ENCODE data around the gene EYA3.
A peak's percentile ranks its signal among the peaks of the same experiment; 100 is the strongest.

The EYA3 gene

DNA sequence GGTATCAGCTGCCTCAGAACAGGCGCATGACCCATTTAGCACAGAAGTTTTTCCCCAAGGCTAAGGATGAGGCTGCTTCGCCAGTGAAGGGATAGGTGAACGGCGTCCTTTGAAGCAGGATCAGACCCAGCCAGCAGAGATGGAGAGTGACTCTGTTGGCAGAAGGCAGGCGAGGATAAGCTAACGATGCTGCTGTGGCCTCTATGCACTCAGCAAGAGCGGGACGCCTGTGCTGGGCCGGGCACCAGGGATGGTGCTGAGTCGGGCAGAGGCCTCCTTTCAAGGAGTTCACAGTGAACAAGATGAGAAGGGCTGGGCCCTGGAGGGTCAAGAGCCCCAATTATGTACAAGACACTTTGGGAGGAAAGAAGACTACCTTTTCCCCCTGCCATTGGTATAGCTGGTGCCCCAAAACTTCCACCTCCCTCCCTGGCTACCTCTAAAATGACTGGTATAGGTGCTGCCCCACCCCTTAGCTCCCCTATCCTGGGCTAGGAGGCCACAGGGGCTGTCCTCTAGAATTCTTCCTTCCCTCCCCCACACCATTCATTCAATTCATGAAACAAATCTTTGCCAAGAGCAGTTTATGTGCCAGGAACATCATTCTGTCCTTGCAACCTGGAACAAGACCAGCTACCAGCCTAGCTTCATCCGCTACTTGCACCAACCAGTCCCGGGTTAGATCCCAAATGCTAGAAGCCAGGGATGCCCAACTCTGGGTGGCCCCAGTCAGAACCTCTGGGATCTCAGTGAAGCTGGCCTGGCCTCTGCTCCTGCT, 121.1 kb downstream of the EYA3 start:
- DNase-seq = no peak

DNA sequence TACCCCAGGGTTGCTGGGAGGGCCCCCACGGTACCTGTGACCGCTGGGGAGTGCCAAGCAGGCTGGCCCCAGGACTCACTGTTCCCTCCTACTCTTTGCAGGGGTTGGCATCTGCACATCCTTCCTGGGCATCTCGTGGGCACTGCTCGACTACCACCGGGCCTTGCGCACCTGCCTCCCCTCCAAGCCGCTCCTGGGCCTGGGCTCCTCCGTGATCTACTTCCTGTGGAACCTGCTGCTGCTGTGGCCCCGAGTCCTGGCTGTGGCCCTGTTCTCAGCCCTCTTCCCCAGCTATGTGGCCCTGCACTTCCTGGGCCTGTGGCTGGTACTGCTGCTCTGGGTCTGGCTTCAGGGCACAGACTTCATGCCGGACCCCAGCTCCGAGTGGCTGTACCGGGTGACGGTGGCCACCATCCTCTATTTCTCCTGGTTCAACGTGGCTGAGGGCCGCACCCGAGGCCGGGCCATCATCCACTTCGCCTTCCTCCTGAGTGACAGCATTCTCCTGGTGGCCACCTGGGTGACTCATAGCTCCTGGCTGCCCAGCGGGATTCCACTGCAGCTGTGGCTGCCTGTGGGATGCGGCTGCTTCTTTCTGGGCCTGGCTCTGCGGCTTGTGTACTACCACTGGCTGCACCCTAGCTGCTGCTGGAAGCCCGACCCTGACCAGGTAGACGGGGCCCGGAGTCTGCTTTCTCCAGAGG, 121.9 kb downstream of the EYA3 start:
- peak; percentile 52 for DNase-seq

DNA sequence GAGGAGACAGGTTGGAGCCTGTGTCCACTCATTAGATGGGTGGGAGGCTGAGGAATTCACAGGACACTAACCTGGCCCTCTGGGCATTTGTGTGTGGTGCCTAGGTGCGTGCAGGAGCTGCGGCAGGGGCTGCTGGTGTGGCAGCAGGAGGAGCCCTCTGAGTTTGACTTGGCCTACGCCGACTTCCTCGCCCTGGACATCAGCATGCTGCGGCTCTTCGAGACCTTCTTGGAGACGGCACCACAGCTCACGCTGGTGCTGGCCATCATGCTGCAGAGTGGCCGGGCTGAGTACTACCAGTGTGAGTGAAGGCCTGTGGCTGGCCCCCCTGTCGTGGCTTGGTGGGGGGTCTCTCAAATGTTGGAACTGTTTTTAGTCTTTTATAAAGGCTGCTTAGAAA, 125.0 kb downstream of the EYA3 start:
- DNase-seq = no peak

DNA sequence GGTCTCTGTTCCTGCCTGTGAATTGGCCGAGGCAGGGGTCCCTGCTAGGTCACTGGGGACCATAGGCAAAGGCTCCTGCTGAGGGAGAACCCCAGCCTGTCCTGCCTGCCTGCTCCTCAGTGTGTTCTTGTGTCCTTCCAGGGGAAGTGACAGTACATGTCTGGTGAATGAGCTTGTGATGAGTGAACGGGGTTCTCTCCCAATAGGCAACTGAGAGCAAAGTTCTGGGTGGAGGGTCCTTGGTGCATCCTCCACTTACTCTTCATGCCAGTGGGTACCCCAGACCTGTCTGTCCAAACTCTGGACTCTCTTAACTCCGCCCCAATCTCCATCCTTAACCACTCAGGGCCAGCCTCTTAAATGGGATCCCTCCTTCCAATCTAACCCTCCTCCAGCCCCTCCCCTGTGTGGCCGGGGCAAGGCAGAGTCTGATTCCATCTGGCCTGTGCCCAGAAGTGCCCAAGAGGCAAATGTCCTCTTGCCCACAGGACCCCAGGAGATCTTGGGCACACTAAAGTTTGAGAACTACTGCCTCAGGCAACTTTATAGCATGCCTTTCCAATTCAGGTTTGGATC, 126.7 kb downstream of the EYA3 start:
- no peak for DNase-seq

GRCh38 chr1:27960762-27961645, 127.4 kb downstream of the EYA3 start:
- DNase-seq = no peak

- DNase-seq = peak; percentile 91
These were observed 128.4 kb downstream of the EYA3 start, which contains the start of gene XKR8 for GRCh38 chr1:27959792-27960603. Gene XKR8, plus strand, starts transcription at chr1:27959973. Its CDS starts 97 bp downstream, at chr1:27960070.

DNA sequence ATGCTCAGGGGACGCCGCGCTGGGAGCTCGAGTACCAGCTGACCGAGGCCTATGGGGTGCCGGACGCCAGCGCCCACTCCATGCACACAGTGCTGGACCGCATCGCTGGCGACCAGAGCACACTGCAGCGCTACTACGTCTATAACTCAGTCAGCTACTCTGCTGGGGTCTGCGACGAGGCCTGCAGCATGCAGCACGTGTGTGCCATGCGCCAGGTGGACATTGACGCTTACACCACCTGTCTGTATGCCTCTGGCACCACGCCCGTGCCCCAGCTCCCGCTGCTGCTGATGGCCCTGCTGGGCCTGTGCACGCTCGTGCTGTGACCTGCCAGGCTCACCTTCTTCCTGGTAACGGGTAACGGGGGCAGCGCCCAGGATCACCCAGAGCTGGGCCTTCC, 129.9 kb downstream of the EYA3 start:
- DNase-seq = no peak

DNA sequence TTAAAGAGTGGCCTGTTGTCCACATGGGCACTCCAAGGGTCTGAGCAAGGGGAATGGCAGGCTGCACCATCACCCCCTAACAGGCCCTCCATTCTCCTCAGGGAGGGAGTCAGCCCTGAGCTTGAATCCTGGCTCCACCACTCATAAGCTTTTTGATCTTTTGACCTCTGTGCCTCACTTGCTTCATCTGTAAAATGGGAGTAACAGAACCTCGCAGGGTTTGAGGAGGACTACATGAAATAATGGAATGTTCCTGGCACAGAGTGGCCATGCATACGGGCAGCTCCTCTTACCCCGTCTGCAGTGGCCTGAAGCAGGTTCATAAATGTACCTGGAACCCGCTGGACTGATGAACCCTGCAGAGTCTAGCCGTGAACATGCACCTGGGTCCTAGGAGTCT, 130.8 kb downstream of the EYA3 start:
- no peak for DNase-seq

DNA sequence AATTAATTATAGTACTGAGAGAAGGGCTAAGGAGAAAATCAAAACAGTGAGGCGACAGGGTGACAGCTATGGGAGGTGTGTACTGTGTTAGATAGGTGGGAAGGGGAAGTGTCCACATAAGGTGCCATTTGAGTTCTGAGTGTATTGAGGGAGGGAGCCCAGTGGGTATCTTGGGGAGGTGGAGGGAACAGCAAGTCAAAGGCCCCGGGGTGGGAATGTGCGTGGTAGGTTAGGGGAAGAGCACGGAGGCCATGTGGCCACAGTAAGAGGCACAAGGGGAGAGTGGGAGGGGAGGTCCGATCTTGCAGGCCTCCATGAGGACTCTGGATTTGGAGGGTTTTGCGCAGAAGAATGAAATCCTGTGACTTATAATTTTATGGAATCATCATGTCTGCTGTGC, 131.6 kb downstream of the EYA3 start:
- no peak for DNase-seq

DNA sequence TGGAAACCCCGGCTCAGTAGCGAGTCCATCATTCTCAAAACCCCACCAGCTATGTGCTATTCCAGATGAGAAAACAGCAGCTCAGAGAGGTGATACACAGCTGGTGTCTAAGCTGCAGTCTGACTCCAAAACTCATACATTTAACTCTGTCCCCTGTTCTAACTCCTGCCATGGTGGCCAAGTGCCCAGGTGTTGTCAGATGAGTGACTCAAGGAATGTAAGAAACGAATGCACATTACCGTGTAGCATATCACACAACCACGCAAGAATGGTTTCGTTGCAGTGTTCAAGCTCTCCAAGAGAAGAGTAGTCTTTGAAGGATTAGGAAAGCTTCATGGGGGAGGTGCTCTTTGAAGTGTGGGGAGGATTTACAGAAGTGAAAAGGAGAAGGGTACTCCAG, 133.3 kb downstream of the EYA3 start:
- no peak for DNase-seq

- no peak for DNase-seq
These were observed 134.2 kb downstream of the EYA3 start for GRCh38 chr1:27954186-27954585.

- DNase-seq = no peak
These were observed 136.3 kb downstream of the EYA3 start for GRCh38 chr1:27952147-27952546.

DNA sequence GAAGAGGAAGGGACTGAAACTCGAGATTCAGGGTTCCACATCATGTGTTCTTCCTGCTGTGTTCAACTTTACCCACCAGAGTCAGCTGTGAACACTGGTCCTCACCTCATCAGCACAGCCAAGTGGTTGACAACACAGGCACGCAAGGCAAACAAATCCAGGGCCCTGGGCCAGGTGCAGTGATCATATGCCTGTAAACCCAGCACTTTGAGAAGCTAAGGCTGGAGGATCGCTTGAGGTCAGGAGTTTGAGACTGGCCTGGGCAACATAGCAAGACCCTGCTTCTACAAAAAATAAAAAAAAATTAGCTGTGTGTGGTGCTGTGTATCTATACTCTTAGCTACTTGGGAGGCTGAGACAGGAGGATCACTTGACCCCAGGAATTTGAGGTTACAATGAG, 137.0 kb downstream of the EYA3 start:
- DNase-seq = no peak

GRCh38 chr1:27949027-27949426, 139.4 kb downstream of the EYA3 start:
- no peak for DNase-seq

- no peak for DNase-seq
These were observed 143.4 kb downstream of the EYA3 start for GRCh38 chr1:27945020-27945419.

DNA sequence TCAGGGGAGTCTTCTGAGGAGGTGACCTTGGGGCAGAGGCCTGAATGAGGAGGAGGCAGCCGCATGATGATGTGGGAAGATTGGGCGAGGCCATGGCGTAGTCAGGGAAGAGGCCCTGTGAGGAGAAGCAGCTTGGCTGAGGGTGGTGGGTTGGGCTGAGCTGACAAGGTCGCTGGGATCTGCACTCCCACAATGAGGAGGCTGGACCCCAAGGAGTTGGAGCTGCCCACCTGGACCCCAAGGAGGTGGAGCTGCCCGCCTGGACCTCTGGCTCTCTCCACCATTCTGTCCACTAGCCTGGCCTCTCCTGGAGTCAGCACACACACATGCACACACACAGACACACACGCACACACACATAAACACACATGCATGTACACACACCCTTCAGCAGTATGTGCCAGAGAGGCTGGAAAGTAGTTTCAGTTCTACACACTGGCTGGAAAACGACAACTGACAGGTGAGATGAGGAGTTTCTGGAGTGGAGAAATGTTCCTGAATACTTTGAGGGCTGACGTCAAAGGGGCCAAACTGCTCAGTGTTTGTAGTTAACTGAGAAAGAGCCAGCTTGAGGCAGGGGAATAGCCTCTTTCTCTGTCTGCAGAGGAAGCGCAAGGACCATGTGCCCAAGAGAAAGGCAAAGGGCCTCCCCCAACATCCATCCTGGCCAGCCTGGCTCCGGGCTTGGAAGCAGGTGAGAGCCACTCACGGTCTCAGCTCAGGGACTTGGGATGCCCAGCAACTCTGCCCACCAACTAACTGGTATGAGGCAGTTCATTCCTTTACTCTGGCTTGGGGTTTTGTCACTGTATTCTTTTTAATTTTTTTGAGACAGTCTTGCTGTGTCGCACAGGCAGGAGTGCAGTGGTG, 146.5 kb downstream of the EYA3 start:
- no peak for DNase-seq

DNA sequence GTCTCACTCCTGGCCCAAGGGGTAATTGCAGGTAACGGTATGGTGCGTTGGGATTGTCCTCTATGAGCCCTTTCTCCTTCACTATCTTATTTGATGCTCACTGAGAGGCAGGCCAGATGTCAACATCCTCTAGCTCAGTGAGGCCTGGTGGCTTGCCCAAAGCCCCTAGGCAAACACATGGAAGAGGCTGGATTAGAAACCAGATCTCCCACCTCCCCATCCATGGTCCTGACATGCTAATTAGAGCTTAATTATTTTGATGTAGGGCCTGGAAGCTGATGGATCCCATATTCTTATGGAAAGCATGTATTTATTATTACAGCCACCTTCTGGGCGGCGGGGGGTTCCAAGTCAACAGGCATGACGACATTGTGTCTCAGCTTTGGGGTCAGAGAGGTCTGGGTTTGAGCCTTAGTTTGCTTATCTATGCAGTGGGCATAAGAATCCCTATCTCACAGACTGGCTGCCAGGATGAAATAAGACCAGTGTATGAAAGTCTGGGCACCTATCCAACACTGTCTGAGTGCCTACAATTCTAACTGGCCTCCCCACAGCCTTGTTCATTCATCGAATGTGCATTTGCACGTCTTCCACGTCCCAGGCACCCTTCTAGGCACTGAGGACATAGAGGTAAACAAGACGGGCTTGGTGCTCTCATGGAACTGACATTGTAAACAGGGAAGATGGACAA, 147.4 kb downstream of the EYA3 start:
- DNase-seq = no peak

DNA sequence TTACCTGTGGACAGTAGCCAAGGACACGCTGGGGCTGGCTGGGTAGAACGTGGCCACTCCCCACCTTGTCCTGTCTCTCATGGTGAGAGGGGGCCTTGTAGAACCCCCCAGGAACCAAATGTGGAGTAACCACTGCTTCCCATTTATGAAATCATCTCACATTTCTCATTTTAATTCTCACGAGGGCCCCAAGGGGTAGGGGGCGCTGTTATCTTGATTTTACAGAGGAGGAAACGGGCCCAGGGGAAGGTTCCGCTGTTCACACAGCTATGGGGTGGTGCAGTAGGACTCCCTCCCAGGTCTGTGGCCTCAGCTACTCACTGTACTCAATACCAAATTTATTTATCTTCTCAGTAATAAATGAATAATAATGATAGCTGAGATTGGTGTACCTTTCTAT, 148.1 kb downstream of the EYA3 start:
- DNase-seq = peak; percentile 60

GRCh38 chr1:27938488-27938887, 149.9 kb downstream of the EYA3 start:
- DNase-seq = no peak

DNA sequence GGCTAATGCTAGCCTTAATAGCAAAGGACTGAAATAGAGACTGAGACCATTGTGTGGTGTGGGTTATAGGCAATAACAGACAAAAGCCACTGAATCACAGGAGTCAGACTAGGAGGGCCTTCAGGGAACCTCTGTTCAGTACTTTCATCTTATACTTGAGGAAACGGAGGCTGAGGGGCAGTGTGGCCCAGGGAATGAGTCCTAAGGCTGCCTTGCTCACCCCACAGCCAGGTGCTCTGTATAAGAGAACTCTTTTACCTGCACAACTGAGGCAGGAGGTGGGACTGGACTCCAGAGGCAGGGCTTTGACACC, 150.9 kb downstream of the EYA3 start:
- no peak for DNase-seq

GRCh38 chr1:27936370-27936769, 152.0 kb downstream of the EYA3 start:
- no peak for DNase-seq

Measured in 8988T (cell line).